Keratinocyte (primary cell): Measurements from ENCODE around the gene ARSB. TPM values are rescaled to one million over a fixed set of nuclear protein-coding genes. Genes with fewer than 3 reads are reported as not detected.

ENCODE experiments used
- DNase-seq: peaks from one replicate; pipeline ENCODE4 v3.0.0-alpha.2; 2011; ENCODE audit warnings: low read depth, missing footprints, low spot score
- FAIRE-seq: peaks from 2 replicates; lab custom pipeline; 2011; peaks lifted over from hg19 to GRCh38; lab: Jason Lieb, UNC
- H2AFZ ChIP-seq: 2 replicates; pipeline ENCODE4 v1.6.0; 2012; ENCODE audit warnings: low read length, control low read depth, inconsistent platforms; ENCODE audit not compliant: control insufficient read depth
- H3K27ac ChIP-seq: 2 replicates; pipeline ENCODE4 v1.5.1; 2011; ENCODE audit warnings: low read length; ENCODE audit not compliant: control insufficient read depth, insufficient read depth
- H3K27me3 ChIP-seq: 3 replicates; pipeline ENCODE4 v1.6.0; 2011; ENCODE audit warnings: low read length; ENCODE audit not compliant: control insufficient read depth, insufficient read depth; ENCODE audit errors: extremely low read depth
- H3K36me3 ChIP-seq, 2 experiments: 2 replicates in 1 of 2; 3 replicates in 1 of 2; pipeline ENCODE4 v1.5.1; 2011; ENCODE audit warnings: low read length in 2 of 2, mild to moderate bottlenecking in 1 of 2; ENCODE audit not compliant: control insufficient read depth in 2 of 2, insufficient read depth in 2 of 2; ENCODE audit errors: extremely low read depth in 1 of 2
- H3K4me1 ChIP-seq: 3 replicates; pipeline ENCODE4 v1.5.1; 2011; ENCODE audit warnings: low read length; ENCODE audit not compliant: control insufficient read depth, insufficient read depth; ENCODE audit errors: extremely low read depth
- H3K4me2 ChIP-seq: 3 replicates; pipeline ENCODE4 v1.6.0; 2011; ENCODE audit warnings: low read depth, low read length; ENCODE audit not compliant: control insufficient read depth, insufficient read depth; ENCODE audit errors: extremely low read depth
- H3K4me3 ChIP-seq, 3 experiments: fragments of 200-600 bp in 1 of 3; sonication (generic) in 1 of 3; 2 replicates in 2 of 3; 3 replicates in 1 of 3; pipeline ENCODE4 v1.5.1; 2011 to 2016; ENCODE audit warnings: low read length in 3 of 3, mild to moderate bottlenecking in 3 of 3, control low read depth in 2 of 3, inconsistent platforms in 1 of 3, low read depth in 1 of 3, mixed read lengths in 1 of 3, mixed run types in 1 of 3, moderate library complexity in 1 of 3; ENCODE audit not compliant: control insufficient read depth in 2 of 3, insufficient read depth in 2 of 3; ENCODE audit errors: extremely low read depth in 1 of 3
- H3K79me2 ChIP-seq: 2 replicates; pipeline ENCODE4 v1.6.0; 2012; ENCODE audit warnings: low read length; ENCODE audit not compliant: control insufficient read depth, insufficient read depth
- H3K9ac ChIP-seq: 3 replicates; pipeline ENCODE4 v1.6.0; 2011; ENCODE audit warnings: low read length; ENCODE audit not compliant: control insufficient read depth, insufficient read depth; ENCODE audit errors: extremely low read depth
- H3K9me1 ChIP-seq: 3 replicates; pipeline ENCODE4 v1.6.0; 2011; ENCODE audit warnings: low read length; ENCODE audit not compliant: control insufficient read depth, insufficient read depth; ENCODE audit errors: extremely low read depth
- H3K9me3 ChIP-seq: 2 replicates; pipeline ENCODE4 v1.5.1; 2012; ENCODE audit warnings: low read depth, low read length; ENCODE audit not compliant: control insufficient read depth
- H4K20me1 ChIP-seq: 3 replicates; pipeline ENCODE4 v1.6.0; 2011; ENCODE audit warnings: low read length; ENCODE audit not compliant: control insufficient read depth, insufficient read depth; ENCODE audit errors: extremely low read depth
- CTCF ChIP-seq, 3 experiments: IDR thresholded peaks in 1 of 3; conservative IDR thresholded peaks in 1 of 3; optimal IDR thresholded peaks in 1 of 3; 2 replicates in 2 of 3; 3 replicates in 1 of 3; pipeline versions ENCODE3 to v1.5.1; 2011; ENCODE audit warnings: low read length in 3 of 3, mild to moderate bottlenecking in 3 of 3, moderate library complexity in 2 of 3, control low read depth in 1 of 3, inconsistent platforms in 1 of 3; ENCODE audit not compliant: insufficient read depth in 2 of 3; ENCODE audit errors: extremely low read depth in 1 of 3
- EZH2 ChIP-seq: IDR thresholded peaks from one replicate; pipeline ENCODE4 v1.6.1; 2012; ENCODE audit warnings: inconsistent platforms, mild to moderate bottlenecking, low read length, moderate library complexity
- dilution Hi-C: fragments of 300-500 bp; cut with MboI; formaldehyde crosslinking; loops from one replicate; pipeline ENCODE4 v1.7.0; 2020; ENCODE audit warnings: low sequenced_read_pairs; ENCODE audit not compliant: extremely low pct_ligation_motif_present
- polyA plus RNA-seq, 5 experiments: library from polyadenylated mRNA; depleted of rRNA in 3 of 5; stranded (reverse) in 3 of 5; stranded (forward) in 1 of 5; unstranded in 1 of 5; fragments of >200 nt; gene quantifications; 1 replicate in 1 of 5; 2 replicates in 3 of 5; 3 replicates in 1 of 5; pipeline versions ENCODE4 v1.2.1 to v1.2.3, GENCODE V29; 2011 to 2012; ENCODE audit warnings: missing spikeins in 2 of 5, low read depth in 1 of 5, low replicate concordance in 1 of 5

The ARSB gene
- polyA plus RNA-seq, 1 donor (not counting 4 experiments of a cell fraction or from before 2014, with no cell fraction given) = 4.5 TPM

GRCh38 chr5:78925129-78925876, 59.8 kb downstream of the ARSB start:
- no peak overlapping the region for H3K27ac ChIP-seq
- dilution Hi-C loops = no loop called here
- no peaks in the 10 kb centered on the region for H3K36me3 ChIP-seq
- no peak overlapping the region for H2AFZ ChIP-seq
- no peak overlapping the region for H3K4me2 ChIP-seq
- no peak overlapping the region for H3K4me3 ChIP-seq
- H3K4me1 ChIP-seq = no peaks in the 10 kb centered on the region
- H3K9me1 ChIP-seq = no peaks in the 10 kb centered on the region
- FAIRE-seq = no peak
- no peaks in the 10 kb centered on the region for H3K9me3 ChIP-seq
- DNase-seq = no peak
- H3K9ac ChIP-seq = no peak overlapping the region
- H3K27me3 ChIP-seq = no peaks in the 10 kb centered on the region
- H3K79me2 ChIP-seq = no peaks in the 10 kb centered on the region
- H4K20me1 ChIP-seq = no peaks in the 10 kb centered on the region
- TF ChIP-seq CTCF (optimal IDR thresholded peaks at IDR 0.05 in 1 of 3, IDR thresholded peaks at IDR 0.05 in 1 of 3, conservative IDR thresholded peaks at IDR 0.05 in 1 of 3; ENCODE audit: extremely low read depth in 1 of 3, insufficient read depth in 2 of 3, low read length in 3 of 3) (no peak), EZH2 (no peak)

GRCh38 chr5:78923622-78923970, 61.5 kb downstream of the ARSB start:
- H3K9me3 ChIP-seq = no peaks in the 10 kb centered on the region
- no peaks in the 10 kb centered on the region for H3K79me2 ChIP-seq
- H3K36me3 ChIP-seq = no peaks in the 10 kb centered on the region
- H3K4me2 ChIP-seq = no peak overlapping the region
- no peak overlapping the region for H3K4me3 ChIP-seq
- TF ChIP-seq EZH2 (no peak), CTCF (optimal IDR thresholded peaks at IDR 0.05 in 1 of 3, IDR thresholded peaks at IDR 0.05 in 1 of 3, conservative IDR thresholded peaks at IDR 0.05 in 1 of 3; ENCODE audit: extremely low read depth in 1 of 3, insufficient read depth in 2 of 3, low read length in 3 of 3) (no peak)
- no peak overlapping the region for H3K9ac ChIP-seq
- H2AFZ ChIP-seq = no peak overlapping the region
- H3K9me1 ChIP-seq = no peaks in the 10 kb centered on the region
- DNase-seq = no peak
- dilution Hi-C loops = no loop called here
- no peaks in the 10 kb centered on the region for H3K27me3 ChIP-seq
- no peaks in the 10 kb centered on the region for H3K4me1 ChIP-seq
- no peaks in the 10 kb centered on the region for H4K20me1 ChIP-seq
- FAIRE-seq = no peak
- no peak overlapping the region for H3K27ac ChIP-seq
